Bronchial epithelial cell (primary cell): Measurements from ENCODE around the gene MYL12B. TPM values are rescaled to one million over a fixed set of nuclear protein-coding genes. Genes with fewer than 3 reads are reported as not detected.

Source experiments
- DNase-seq: peaks from one replicate; pipeline ENCODE4 v3.0.0-alpha.2; 2010; ENCODE audit warnings: low read depth
- FAIRE-seq: peaks from 2 replicates; lab custom pipeline; 2011; peaks lifted over from hg19 to GRCh38; lab: Jason Lieb, UNC
- H3K27me3 ChIP-seq: 2 replicates; pipeline ENCODE4 v1.5.1; 2011; ENCODE audit warnings: low read length; ENCODE audit not compliant: control insufficient read depth, insufficient read depth
- H3K36me3 ChIP-seq: 2 replicates; pipeline ENCODE4 v1.5.1; 2011; ENCODE audit warnings: low read length; ENCODE audit not compliant: control insufficient read depth, insufficient read depth
- H3K4me3 ChIP-seq: 2 replicates; pipeline ENCODE4 v1.5.1; 2011; ENCODE audit warnings: mild to moderate bottlenecking, low read depth, low read length, control low read depth
- CTCF ChIP-seq: IDR thresholded peaks from 2 replicates; pipeline ENCODE4 v1.5.1; 2011; ENCODE audit warnings: mild to moderate bottlenecking, moderate library complexity, low read length, control low read depth, inconsistent platforms; ENCODE audit not compliant: insufficient read depth, severe bottlenecking
- total RNA-seq: library from RNA; depleted of rRNA; stranded (reverse); fragments of >200 nt; gene quantifications from 2 replicates; pipeline ENCODE4 v1.2.1, GENCODE V29; 2014

The MYL12B gene
- total RNA-seq, 1 donor from 2014 or later = 649 TPM

DNA sequence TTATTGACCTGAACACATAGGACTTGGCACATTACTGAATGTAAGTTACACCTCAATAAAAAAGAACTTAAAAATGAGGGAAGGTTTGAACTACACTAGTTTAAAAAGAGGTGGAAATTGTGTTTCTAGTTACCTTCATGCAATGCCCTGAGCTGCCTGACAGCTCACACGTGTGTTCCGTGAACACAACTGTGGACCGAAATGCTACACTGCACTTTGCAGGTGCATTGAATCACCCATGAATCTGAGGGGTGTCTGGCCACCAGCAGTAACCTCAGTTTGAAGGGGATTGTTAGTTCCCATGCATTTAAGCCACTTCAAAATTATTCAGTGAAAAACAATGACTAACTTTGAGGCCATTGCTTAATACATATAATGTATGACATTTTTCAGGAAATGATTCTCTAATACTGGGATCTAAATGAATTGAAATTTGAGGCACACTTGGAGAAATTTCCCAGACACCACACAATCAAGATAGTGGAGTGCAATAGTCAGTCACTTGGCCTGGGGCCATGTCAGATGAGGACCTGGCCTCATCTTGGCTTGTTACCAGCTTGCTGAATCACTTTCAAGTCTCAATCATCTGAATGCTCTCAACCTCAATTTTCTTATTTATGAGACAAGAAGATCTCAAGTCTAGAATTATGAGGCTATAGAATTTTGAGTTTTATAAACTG lies 59.3 kb downstream of the MYL12B start:
- peak; percentile 99 for DNase-seq
- H3K4me3 ChIP-seq = no peak overlapping the region
- peak; percentile 94 for FAIRE-seq
- no peaks in the 10 kb centered on the region for H3K27me3 ChIP-seq
- H3K36me3 ChIP-seq = no peaks in the 10 kb centered on the region
- no peak for TF ChIP-seq CTCF

DNA sequence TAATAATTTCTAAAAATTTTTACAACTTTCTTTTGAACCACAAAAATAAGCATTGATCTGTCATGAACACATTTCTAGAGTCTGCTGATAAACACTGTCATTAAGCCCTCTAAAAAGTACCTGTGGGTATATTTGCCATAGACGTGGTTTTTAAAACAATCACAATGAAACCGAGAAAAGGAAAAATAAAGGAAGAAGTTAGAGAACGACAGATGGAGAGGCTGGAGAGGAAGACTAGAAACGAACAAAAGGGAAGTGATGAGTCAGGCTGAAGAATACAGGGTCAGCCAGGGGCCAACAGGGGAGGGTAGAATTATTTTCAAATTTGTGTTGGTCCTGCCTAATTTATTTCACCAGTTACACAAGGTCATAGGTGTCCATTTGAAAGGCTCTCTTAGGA lies 62.0 kb downstream of the MYL12B start:
- Histone ChIP-seq H3K4me3 (no peak overlapping the region), H3K36me3 (no peaks in the 10 kb centered on the region), H3K27me3 (no peaks in the 10 kb centered on the region)
- no peak for TF ChIP-seq CTCF
- FAIRE-seq (no peak), DNase-seq (no peak)

Other genes starting within 250 kb of the MYL12B start
- 6.0 and 6.3 TPM in 2 replicates for gene LPIN2, start 249.0 kb upstream of the MYL12B start, total RNA-seq
- gene MYOM1, start 42.2 kb upstream of the MYL12B start, total RNA-seq = 0.26 and 0.38 TPM in 2 replicates
- 702 and 937 TPM in 2 replicates for gene MYL12A, start 14.3 kb upstream of the MYL12B start, total RNA-seq
- gene TGIF1, start 188.0 kb downstream of the MYL12B start, total RNA-seq = 198 and 441 TPM in 2 replicates